Measurements from ENCODE around the gene TCFL5. TPM values are rescaled to one million over a fixed set of nuclear protein-coding genes. Genes with fewer than 3 reads are reported as not detected.

The TCFL5 gene
- polyA plus RNA-seq, 1 donor: 12.6 TPM

DNA sequence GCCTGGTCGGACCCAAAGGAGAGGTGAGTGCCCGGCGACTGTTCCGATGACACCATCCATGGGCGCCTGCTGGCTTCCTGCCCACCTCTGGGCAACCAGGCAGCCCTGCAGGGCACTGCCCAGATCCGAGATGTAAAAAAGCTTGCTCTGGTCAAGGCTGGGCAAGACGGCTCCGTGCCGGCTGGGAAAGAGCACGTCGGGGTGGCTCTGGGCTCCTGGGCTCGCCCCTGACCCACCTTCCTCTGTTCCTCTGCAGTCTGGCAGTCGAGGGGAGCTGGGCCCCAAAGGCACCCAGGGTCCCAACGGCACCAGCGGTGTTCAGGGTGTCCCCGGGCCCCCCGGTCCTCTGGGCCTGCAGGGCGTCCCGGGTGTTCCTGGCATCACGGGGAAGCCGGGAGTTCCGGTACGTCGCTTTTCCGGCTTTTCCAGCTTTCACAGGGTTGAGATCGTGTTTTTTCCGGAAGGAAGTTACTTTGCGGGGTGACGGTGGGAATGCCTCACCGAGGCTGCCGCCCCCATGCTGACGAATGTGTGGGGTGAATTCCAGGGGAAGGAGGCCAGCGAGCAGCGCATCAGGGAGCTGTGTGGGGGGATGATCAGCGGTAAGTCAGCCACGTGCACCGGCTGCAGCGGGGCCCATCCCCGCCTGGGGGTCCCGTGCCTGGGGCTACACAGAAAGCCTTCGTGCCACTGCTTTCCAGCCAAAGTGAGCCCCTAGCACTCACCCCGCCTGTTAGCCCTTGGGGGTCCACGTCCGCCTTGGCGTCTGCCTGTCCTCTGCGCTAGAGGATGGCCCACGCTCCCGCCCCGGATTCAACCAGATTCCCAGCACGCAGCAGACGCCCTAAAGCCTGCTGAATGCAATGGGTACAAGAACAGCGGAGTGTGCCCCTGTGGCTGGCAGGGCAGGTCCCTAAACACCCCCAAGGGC is 25.4 kb downstream of the TCFL5 start:
- no peak for DNase-seq

DNA sequence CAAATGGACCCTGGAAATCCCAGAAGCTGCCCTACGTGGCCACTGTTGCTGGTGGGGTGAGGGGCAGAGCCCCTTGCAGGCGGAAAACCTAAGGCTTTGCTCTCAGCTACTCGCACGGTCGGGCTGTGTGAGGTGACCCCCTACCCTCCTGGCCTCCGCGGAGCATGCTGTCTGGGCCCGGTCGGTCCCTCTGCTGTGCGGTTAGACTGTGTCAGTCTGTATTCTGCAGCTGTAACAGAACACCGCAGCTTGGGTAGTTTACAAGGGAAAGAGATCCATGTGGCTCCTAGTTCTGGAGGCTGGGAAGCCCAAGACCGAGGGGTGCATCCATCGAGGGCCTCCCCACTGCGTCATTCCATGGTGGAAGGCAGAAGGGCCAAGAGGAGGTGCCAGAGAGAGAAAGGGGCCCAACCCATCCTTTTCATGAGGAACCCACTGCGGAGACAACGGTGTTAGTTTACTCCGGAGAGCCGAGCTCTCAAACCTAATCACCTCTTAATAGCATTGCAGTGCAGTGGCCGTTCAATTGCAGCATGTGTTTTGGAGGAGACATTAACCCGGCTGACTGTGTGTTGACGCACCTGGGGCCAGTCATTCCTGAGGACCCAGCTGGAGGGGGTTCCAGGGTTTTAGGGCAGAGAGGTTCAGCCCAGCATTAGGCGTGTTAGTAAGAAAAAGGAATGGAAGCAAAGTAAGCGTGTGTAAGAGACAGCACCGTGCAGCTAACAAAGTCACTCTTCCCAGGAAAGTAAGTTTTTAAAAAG is 26.5 kb downstream of the TCFL5 start:
- DNase-seq: no peak

DNA sequence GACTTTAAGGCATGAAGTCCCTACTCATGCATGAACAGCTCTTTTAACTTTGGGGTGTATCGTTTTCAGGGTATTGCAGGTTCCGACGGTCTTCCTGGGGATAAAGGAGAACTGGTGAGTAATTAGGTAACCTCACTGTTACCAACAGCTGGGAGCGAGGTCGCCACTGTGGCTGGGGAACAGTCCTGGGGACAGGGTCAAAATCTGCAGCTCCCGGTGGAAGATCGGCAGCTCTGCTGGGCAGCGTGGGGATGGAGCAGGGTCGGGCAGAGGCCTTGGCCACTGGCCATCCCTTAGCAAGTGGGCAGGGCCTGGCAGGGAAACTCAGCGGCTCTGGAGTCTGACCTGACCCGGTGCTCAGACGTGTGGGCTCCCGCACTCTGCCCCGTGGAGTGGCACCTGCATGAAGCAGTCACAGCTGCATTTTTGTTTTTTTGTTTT is 28.7 kb downstream of the TCFL5 start:
- DNase-seq: no peak

DNA sequence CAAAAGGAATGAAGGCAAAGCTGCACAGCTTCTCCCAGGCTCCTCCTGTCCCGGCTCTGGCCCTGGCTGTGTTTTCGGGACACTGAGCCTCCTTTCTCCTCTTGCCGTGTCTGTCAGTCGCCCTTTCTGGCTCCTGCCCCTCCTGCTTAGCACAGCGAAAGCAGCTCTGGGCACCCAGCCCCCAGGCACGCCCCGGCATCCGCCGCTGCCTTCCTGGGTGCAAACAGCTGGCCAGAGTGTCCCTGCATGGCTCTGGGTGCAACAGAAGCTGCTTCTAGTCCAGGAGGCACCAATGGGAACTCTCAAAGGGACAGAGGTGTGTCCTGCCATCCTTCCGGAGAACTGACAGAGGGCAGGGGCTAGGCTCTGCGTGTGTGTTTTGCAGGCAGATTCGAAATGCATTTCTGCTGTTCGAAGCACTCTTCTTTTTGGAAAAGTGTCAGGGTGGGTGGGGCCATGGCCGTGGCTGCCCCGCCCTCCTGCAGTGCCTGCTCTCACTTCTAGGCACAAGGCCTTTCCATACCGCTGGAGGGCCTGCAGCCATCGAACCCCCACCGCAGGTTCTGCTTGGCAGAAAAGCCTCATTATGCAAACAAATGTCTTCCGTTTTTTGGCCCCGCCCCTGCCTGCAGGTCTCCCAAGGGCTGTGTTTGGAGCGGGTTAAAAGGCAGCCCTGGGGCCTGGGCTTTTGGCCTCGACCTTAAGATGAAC is 29.3 kb downstream of the TCFL5 start:
- DNase-seq: no peak

DNA sequence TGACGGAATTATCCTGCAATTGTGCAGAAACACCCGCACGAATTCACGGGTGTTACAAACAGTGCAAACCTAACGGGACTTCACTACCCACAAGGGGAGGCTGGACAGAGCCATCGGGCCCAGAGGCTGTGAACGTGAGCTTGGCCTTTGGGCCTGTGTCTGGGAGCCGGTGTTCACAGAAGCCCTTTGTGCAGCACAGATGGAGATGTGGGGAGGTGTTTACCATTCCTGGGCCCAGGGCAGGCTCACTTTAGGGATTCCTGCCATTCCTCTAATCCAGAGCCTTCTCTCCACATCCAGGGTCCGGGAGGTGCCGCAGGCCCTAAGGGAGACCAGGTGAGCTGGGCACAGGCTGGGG is 29.8 kb downstream of the TCFL5 start:
- DNase-seq: no peak

DNA sequence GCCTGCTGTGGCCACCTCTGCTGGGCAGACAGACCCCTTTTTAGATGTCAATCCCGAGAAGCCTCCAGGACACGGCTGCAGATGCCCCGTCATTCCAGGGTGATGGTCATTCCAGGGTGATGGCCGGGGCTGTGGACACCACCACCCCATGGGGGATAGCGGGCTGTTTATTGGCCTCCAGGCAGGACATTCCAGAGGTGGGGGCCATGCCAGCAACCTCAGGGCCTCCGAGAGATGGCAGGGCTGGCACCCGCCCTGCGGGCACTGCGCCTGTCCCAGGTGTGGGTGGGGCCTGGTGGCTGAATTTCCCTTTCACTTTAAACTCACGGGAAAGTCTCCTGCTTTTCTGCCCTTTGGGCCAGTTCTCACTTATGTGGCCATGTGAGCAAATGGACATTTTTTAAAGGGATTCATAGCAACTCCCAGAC is 30.2 kb downstream of the TCFL5 start:
- DNase-seq: no peak

DNA sequence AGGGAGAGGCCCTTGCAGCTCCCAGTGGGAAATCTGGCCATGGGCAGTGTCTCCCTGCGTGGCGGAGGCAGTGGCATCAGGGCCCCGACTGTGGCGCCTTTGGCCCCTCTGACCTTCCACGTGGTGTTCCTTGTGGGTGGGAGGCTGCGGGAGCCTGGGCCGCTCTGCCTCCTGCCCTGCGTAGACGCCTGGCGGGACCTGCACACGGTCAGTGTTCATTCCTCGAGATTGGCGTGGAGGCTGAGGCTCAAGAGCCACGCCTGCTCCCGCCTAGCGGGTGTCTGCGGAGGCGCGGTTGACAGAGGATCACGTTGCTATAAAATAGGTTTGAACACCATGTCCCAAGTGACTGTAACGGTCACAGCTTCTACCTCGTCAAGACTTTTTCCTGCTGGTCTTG is 30.8 kb downstream of the TCFL5 start:
- DNase-seq: no peak

DNA sequence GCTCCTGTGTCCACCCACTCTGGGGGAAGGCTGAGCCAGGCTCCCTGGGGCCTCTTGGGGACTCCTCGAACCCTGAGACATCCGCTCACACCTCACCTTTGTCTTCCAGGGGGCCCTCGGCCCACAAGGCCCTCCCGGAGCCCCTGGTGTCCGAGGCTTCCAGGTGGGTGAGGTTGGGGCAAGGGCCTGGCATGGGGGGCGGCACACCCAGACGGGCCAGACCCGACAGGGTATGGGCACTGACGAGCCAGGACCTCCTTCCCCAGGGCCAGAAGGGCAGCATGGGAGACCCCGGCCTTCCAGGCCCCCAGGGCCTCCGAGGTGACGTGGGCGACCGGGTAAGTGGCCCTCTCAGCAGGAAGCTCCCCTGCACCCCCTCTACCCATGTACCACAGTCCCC is 31.4 kb downstream of the TCFL5 start:
- no peak for DNase-seq

DNA sequence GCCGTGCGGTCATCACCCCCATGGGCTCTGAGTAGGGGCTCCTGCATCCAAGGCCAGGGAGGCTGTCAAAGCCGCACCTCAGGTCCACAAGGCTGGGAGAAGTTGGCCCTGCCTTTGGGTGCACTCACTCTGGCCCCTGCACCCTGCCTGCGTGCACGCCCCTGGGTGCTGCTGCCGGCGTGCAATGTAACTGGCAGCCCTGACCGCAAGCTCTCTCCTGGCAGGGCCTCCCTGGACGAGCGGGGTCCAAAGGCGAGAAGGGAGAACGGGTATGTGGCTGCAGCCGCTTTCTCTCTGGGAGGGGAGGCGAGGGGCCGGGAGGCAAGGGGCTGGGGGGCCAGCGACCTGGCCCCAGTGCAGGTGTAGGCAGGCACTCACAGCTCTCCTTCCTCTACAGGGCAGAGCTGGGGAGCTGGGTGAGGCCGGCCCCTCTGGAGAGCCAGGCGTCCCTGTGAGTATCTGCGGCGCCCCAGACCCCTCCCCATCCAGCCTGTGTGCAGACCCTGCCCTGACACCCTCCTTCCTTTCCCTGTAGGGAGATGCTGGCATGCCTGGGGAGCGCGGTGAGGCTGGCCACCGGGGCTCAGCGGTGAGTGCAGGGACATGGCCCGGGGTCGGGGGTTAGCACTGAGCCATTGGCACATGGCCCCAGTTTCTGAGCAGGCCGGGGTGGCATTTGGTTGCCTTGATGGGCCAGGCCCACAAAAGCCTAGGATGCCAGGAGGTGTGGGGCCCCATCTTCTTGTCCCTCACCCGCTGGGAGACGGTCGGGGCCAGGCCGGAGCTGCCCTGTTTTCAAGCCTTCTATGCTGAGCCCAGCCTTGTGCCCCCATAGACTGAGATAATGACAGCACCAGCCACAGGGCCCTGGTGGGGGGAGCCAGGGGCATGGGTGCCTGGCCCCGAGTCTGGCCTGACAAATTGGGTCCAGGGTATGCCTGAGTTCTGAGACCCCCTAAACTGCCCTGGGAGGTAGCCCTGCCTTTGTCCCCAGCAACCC is 32.1 kb downstream of the TCFL5 start:
- no peak for DNase-seq

DNA sequence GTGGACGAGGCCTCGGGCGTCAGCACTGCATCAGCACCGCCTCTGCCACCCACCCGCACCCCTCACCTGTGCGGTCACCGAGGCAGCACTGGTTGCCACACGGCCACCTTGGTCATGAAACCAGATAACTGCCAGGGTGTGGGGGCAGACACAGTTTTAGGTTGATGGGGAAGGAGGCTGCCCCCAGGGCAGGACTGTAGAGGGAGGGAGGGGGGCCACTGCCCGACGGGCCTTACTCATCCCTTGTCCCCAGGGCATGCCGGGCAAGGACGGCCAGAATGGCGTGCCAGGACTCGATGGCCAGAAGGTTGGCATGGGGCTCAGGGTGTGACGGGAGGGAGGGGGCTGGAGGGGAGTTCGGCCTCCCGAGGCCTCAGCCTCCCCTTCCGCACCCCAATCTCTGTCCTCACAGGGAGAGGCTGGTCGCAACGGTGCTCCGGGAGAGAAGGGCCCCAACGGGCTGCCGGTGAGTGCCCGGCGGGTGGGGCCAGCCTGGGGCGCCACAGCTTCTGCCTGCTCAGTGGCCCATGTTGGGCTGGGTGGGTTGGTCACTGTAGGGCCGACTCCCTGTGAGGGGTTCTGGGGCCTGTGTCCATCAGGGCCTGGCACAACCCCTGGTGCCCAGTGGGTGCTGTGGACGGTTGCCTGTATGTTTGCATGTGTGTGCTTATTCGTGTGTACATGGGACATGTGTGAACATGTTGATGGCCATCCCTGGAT is 33.0 kb downstream of the TCFL5 start:
- DNase-seq: no peak

DNA sequence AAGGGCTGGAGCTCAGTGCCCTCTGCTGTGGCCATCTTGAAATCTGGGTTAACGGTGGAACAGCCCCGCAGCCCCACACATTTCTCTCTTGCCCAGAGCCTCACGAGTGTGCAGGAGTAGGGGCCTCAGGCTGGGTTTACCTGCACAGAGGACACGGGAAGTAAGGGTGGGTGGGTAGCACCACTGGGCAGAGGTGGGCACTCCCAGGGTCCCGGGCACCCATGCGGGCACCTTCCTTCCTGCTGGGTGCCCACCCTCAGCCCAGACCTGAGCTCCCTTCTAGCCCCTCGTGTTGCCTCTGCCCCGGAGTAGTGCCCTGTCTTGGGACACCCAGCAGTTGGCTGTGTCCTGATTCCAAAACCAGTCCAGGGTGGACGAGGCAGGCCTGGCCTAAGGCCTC is 33.6 kb downstream of the TCFL5 start:
- no peak for DNase-seq

DNA sequence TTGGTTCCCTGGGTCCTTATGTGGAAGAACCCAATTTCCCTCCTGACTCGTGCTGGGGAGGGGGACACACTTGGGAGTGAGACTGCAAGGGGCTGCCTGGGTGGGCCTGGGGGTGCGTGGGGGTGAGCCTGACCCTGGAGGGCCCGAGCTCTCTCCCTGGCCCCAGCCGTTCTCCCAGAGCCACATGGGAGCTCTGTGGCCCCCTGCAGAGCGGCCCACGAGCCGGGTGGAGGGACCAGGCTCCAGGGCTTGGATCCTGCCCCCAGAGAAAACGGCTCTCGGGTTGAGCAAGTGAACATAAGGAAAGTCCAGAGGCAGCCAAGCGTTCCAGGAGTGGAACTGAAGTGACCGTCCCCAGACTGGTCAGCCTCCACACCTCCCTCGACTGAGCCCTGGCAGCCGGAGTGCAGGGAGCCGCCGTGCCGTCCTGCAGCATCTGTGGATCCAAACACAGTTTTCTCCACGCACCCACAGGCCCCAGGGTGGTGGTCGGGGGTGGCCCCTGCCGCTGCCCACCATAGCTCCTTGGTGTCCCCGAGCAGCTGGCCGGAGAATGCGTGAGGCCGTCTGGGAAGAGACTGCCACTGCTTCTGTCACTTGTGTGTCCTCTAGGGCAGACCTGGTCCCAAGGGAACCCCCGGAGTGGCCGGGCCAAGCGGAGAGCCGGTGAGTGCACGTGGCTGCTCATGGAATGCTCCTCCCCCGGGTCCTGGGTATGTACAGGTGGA is 34.1 kb downstream of the TCFL5 start:
- DNase-seq: no peak

DNA sequence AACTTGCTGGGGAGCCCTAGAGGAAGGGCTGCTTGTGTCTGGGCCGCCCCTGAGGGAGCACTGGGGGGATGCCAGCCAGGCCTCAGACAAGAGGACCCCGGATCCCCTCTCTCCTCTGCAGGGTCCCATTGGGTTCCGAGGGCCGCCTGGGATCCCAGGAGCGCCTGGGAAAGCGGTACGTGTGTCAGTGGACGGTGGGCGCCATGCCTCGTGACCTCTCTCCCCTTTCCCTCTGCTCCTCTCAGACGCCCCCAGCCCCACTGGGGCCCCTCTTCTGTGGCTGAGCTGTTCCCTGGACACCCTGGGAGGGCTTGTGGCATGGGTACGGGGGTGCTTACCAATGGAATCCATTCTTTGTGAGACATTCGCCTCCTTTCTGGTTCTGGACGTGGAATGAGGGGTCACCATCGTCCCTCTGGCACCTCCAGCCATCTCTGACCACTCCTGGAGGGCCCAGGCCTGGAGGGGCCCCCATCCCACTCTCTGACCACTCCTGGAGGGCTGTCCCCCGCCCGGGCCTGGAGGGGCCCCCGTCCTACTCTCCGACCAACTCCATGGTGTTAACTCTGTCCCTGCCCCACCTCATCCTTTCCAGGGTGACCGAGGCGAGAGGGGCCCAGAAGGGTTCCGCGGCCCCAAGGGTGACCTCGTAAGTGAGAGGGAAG is 34.8 kb downstream of the TCFL5 start:
- DNase-seq: no peak

DNA sequence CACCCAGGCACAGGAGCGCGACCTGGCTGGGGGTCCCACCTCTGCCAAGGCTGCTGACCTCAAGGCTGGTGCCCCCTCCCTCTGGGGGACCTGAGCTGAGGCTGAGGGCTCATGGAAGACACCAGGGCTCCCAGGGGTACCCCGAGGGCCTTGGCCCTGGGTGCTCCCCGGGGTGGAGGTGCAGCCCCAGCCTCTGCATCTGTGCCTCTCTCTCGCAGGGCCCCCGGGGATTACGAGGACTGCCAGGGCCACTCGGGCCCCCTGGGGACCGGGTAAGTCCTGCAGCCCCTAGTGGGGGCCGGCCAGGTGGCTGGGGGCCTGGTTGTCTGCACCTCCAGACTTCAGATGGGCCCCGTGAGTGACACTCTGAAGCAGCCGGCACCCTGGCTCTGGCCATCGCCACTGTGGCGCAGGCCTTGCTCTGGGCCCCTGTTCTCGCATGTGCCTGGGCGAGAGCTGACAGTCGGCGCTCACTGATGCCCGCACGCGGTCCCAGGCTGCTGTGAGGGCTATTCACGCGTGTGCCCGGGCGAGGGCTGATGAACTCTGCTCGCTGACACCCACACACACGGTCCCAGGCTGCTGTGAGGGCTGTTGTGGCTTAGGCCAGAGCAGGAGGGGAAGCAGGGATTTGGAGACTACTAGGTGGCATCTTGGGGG is 35.5 kb downstream of the TCFL5 start:
- DNase-seq: no peak

DNA sequence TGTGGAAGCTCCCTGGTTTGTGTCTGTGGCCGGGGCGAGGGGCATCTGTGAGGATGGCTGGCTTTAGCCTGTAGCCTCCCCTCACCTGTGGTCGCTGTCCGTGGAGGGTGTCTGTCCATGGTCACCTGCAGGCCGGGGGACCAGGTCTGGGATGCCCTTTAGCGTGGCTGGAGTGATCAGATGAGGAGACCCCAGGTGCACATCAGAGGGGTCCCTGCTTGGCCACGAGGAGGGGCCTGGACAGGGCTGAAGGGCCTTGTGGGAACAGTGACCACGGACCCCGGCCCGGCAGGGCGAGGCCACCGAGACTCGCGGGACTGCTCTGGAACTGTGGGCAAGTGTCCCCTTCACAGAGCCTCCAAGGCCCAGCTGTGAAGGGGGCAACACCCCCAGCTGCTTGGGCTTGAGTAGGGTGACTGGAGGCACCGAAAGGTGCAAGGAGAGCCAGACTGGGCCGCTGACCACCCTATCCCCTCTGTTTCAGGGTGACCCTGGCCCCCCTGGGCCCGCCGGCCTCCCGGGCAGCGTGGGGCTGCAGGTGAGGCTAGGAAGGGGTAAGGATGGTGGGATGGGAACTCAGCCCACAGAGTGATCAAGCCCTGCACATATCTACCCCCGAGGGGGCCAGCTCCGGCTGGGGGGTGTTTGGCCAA is 36.2 kb downstream of the TCFL5 start:
- no peak for DNase-seq

DNA sequence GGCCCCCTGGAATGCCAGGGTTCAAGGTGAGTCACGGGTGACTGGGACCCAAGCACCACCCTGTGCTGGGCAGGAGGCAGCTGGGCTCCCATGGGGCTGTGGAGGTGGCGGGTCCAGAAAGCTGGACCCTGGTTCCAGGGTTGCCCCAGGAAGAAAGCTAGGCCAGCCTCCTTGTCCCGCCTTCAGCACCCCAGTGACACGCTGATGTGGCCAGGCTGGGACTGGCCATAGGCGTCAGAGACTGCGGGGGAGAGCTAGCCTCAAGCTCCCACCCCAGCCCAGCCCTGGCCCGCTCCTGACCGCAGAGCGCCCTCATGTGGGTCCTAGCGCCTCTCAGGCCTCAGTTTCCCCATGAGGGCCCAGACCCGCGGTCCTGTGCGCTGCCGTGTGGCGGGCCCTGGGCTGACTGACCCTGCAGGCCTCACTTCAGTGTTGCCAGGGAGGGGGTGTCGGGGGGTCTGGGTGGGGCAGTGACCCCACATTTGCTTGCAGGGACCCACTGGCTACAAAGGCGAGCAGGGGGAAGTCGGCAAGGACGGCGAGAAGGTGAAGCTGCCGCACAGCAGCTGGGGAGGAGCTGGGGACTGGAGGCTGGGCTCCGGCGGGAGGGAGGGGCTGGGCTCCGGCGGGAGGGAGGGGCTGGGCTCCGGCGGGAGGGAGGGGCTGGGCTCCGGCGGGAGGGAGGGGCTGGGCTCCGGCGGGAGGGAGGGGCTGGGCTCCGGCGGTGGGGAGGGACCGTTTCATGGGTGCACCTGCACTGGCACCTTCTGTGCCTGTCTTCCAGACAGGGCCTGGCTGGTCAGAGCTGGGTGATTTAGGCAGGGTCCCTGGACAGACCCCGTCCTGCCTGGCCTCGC is 36.9 kb downstream of the TCFL5 start:
- DNase-seq: no peak
